Prostate gland (tissue), 2 donors: ENCODE data around the gene AGER. TPM values are rescaled to one million over a fixed set of nuclear protein-coding genes. Genes with fewer than 3 reads are reported as not detected.

Experiments
- DNase-seq: peaks from one replicate; pipeline ENCODE4 v3.0.0-alpha.2; 2019; ENCODE audit warnings: low spot score
- H3K27ac ChIP-seq, 2 donors: fragments of 200-600 bp; sonication (generic); 2 replicates each; pipeline ENCODE4 v1.5.1; 2017 to 2019
- H3K27me3 ChIP-seq: fragments of 200-600 bp; sonication (generic); replicated peaks from 2 replicates; pipeline ENCODE4 v1.5.1; 2019; ENCODE audit not compliant: insufficient read depth
- H3K36me3 ChIP-seq, 2 donors: fragments of 200-600 bp; sonication (generic); 1 replicate in 1 of 2; 2 replicates in 1 of 2; pipeline versions ENCODE4 v1.5.1 to v1.8.1; 2017 to 2019
- H3K4me1 ChIP-seq: fragments of 200-600 bp; sonication (generic); replicated peaks from 2 replicates; pipeline ENCODE4 v1.5.1; 2019
- H3K4me3 ChIP-seq, 2 donors: fragments of 200-600 bp; sonication (generic); 2 replicates each; pipeline ENCODE4 v1.5.1; 2017 to 2019
- H3K9me3 ChIP-seq: fragments of 200-600 bp; sonication (generic); 2 replicates; pipeline ENCODE4 v1.5.1; 2017
- CTCF ChIP-seq, 4 experiments: fragments of 200-600 bp in 2 of 4; fragments of 450-650 bp in 2 of 4; sonication (generic) in 2 of 4; IDR thresholded peaks; 1 replicate in 3 of 4; 2 replicates in 1 of 4; pipeline ENCODE4 v1.5.1; 2016 to 2019; ENCODE audit warnings: antibody characterized with exemption in 4 of 4, mild to moderate bottlenecking in 2 of 4, moderate library complexity in 2 of 4
- POLR2A ChIP-seq: fragments of 450-650 bp; IDR thresholded peaks from one replicate; pipeline ENCODE4 v1.6.1; 2016; ENCODE audit warnings: antibody characterized with exemption, mild to moderate bottlenecking
- POLR2AphosphoS5 ChIP-seq: sonication (generic); formaldehyde crosslinking; IDR thresholded peaks from one replicate; pipeline ENCODE4 v1.6.1; 2017; ENCODE audit warnings: antibody characterized with exemption
- WGBS: methylation state at CpG from one replicate; pipeline ENCODE4 v1.1.5; 2018; 5-methylcytosine and 5-hydroxymethylcytosine counted together
- intact Hi-C: fragments of 100-400 bp; cut with DNase I; formaldehyde crosslinking; loops from one replicate; pipeline ENCODE4 v1.14.2; 2022
- total RNA-seq, 2 donors: library from RNA; depleted of rRNA; stranded (reverse); fragments of >200 nt; gene quantifications; one replicate each; pipeline ENCODE4 v1.1.0, GENCODE V29; 2016

Gene AGER
- 1 to 10 TPM; 3.3 to 3.8 TPM for total RNA-seq

DNA sequence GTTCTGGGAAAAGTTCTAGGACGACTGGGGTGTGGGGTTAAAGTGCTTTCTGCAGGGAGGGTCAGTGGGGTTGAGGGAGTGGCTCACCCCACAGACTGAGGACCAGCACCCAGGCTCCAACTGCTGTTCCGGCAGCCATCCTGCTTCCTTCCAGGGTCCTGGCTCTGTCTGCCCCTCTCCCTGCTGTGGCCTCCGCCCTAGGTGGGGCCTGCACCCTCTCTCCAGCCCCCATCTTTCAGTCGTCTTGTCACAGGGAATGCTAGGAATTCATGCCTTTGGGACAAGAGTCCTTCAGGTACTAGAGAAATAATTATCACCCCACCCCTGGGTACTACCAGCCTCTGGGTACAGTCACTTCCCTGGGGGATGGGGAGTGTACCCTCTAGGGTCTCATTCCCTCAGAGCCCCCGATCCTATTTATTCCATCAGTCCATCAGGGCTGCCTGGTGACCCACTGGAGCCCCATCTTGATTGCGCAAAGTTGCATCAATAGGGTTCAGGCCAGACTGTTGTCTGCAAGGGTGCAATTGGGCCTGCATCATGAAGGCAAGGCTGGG, at the start of gene AGER:
AGER (minus strand) TSS at position 170 of the 557 bp plus-strand sequence; CDS start at position 139, 31 bp downstream.
- DNase-seq, result no peak
- Histone ChIP-seq H3K36me3 (peaks cover 0 to 5% of the 10 kb centered on the region in 2 donors), H3K27ac (peak within 1 kb of the TSS; percentile 48 to 98), H3K4me3 (no peak within 1 kb of the TSS), H3K4me1 (no peaks in the 10 kb centered on the region), H3K9me3 (no peaks in the 10 kb centered on the region), H3K27me3 (no peaks in the 10 kb centered on the region)
- 66% methylated on average over 6 of the region's 6 CpGs for WGBS
- TF ChIP-seq POLR2A (no peak), POLR2AphosphoS5 (no peak), CTCF (IDR thresholded peaks at IDR 0.05) (no peak)
- intact Hi-C loops, result no loop called here

DNA sequence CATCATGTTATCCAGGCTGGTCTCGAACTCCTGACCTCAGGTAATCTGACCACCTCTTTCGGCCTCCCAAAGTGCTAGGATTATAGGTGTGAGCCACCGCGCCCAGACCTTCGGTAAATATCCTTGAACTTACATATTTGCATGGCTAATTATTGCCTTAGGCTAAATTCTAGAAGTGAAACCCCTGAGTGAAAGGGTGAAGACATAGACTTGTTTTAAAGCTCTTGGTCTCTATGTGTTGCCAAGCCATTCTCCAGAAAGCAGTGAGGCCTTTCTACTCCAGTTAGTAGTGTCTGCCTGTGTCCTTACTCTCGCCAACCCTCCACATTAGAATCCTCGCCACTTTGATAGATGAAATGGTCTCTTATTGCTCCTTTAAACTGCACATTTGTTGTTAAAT, 42.4 kb upstream of the AGER start:
- H3K4me3 ChIP-seq, result no peak overlapping the region
- H3K36me3 ChIP-seq, result no peaks in the 10 kb centered on the region
- WGBS, result 87% methylated on average over 7 of the region's 7 CpGs
- H3K27me3 ChIP-seq, result no peaks in the 10 kb centered on the region
- no peak overlapping the region for H3K27ac ChIP-seq
- intact Hi-C loops, result no loop called here
- TF ChIP-seq POLR2A, result no peak
- TF ChIP-seq POLR2AphosphoS5, result no peak
- no peak for TF ChIP-seq CTCF (IDR thresholded peaks at IDR 0.05)
- DNase-seq, result no peak
- no peaks in the 10 kb centered on the region for H3K9me3 ChIP-seq
- no peaks in the 10 kb centered on the region for H3K4me1 ChIP-seq

- no peak for DNase-seq
- Histone ChIP-seq H3K27me3 (no peaks in the 10 kb centered on the region), H3K36me3 (no peaks in the 10 kb centered on the region), H3K4me3 (no peak overlapping the region), H3K9me3 (no peaks in the 10 kb centered on the region), H3K27ac (no peak overlapping the region), H3K4me1 (no peaks in the 10 kb centered on the region)
- WGBS, result 72% methylated on average over 2 of the region's 2 CpGs
- intact Hi-C loops, result no loop called here
- TF ChIP-seq POLR2AphosphoS5 (no peak), CTCF (IDR thresholded peaks at IDR 0.05) (no peak), POLR2A (no peak)
Measured at GRCh38 chr6:32224696-32225095, 40.6 kb upstream of the AGER start.

GRCh38 chr6:32223258-32224235, 39.5 kb upstream of the AGER start, which contains the start of gene NOTCH4:
Gene NOTCH4, minus strand, starts transcription at chr6:32224067. Its CDS starts 139 bp downstream, at chr6:32223928.
- Histone ChIP-seq H3K27me3 (no peaks in the 10 kb centered on the region), H3K4me1 (no peaks in the 10 kb centered on the region), H3K27ac (peak within 1 kb of the TSS; percentile 61 to 63), H3K4me3 (peak within 1 kb of the TSS; percentile 10 to 14), H3K9me3 (no peaks in the 10 kb centered on the region), H3K36me3 (no peaks in the 10 kb centered on the region)
- intact Hi-C loops, result no loop called here
- WGBS, result 34% methylated on average over 20 of the region's 20 CpGs
- no peak for DNase-seq
- TF ChIP-seq POLR2A, result no peak
- no peak for TF ChIP-seq CTCF (IDR thresholded peaks at IDR 0.05)
- TF ChIP-seq POLR2AphosphoS5, result peak; percentile 13
